ENCODE results near the gene GPR84.
A peak's percentile ranks its signal among the peaks of the same experiment; 100 is the strongest.
"Not testable (repeated sequence)": the region's sequence is repeated elsewhere in the genome, so short reads cannot be mapped to it uniquely, and the experiment has no call there.

GPR84 gene

GRCh38 chr12:54356228-54356627 is 8.1 kb downstream of the GPR84 start:
- DNase-seq (ENCODE audit: low read depth in 2 of 2): no peak

GRCh38 chr12:54355104-54355815 is 9.0 kb downstream of the GPR84 start:
- no peak for DNase-seq (ENCODE audit: low read depth in 2 of 2)

GRCh38 chr12:54354271-54354670 is 10.0 kb downstream of the GPR84 start:
- DNase-seq (ENCODE audit: low read depth in 2 of 2): not testable (repeated sequence)

GRCh38 chr12:54352891-54353874 is 11.1 kb downstream of the GPR84 start:
- DNase-seq (ENCODE audit: low read depth in 2 of 2): peak; percentile 65 to 68

GRCh38 chr12:54352022-54352531 is 12.2 kb downstream of the GPR84 start:
- peak in 1 of 2 experiments; percentile 56 for DNase-seq (ENCODE audit: low read depth in 2 of 2)

GRCh38 chr12:54351341-54351740 is 12.9 kb downstream of the GPR84 start:
- DNase-seq (ENCODE audit: low read depth in 2 of 2): no peak

- DNase-seq (ENCODE audit: low read depth in 2 of 2): no peak
Observed at GRCh38 chr12:54350743-54351142, 13.5 kb downstream of the GPR84 start.

GRCh38 chr12:54349679-54350078 is 14.6 kb downstream of the GPR84 start:
- DNase-seq (ENCODE audit: low read depth in 2 of 2): no peak

- no peak for DNase-seq (ENCODE audit: low read depth in 2 of 2)
Observed at GRCh38 chr12:54349036-54349435, 15.2 kb downstream of the GPR84 start.

GRCh38 chr12:54341378-54342300 is 22.6 kb downstream of the GPR84 start:
- no peak for DNase-seq (ENCODE audit: low read depth in 2 of 2)

- no peak for DNase-seq (ENCODE audit: low read depth in 2 of 2)
Observed at GRCh38 chr12:54340846-54341245, 23.4 kb downstream of the GPR84 start.

GRCh38 chr12:54338698-54339296 is 25.5 kb downstream of the GPR84 start:
- DNase-seq (ENCODE audit: low read depth in 2 of 2): peak in 1 of 2 experiments; percentile 50

- DNase-seq (ENCODE audit: low read depth in 2 of 2): no peak
Observed at GRCh38 chr12:54337854-54338650, 26.2 kb downstream of the GPR84 start.

- no peak for DNase-seq (ENCODE audit: low read depth in 2 of 2)
Observed at GRCh38 chr12:54337280-54337842, 26.9 kb downstream of the GPR84 start.

- no peak for DNase-seq (ENCODE audit: low read depth in 2 of 2)
Observed at GRCh38 chr12:54333420-54334034, 30.8 kb downstream of the GPR84 start.

- no peak for DNase-seq (ENCODE audit: low read depth in 2 of 2)
Observed at GRCh38 chr12:54331461-54331860, 32.8 kb downstream of the GPR84 start.

- no peak for DNase-seq (ENCODE audit: low read depth in 2 of 2)
Observed at GRCh38 chr12:54330442-54330841, 33.8 kb downstream of the GPR84 start.

GRCh38 chr12:54329759-54330158 is 34.5 kb downstream of the GPR84 start:
- DNase-seq (ENCODE audit: low read depth in 2 of 2): no peak

GRCh38 chr12:54328595-54329337 is 35.5 kb downstream of the GPR84 start:
- DNase-seq (ENCODE audit: low read depth in 2 of 2): no peak
